Measurements from ENCODE around the gene IGSF8. TPM values are rescaled to one million over a fixed set of nuclear protein-coding genes. Genes with fewer than 3 reads are reported as not detected.

Gene IGSF8
- total RNA-seq, 1 experiment from 2014 or later = 35.6 TPM

- H3K4me1 ChIP-seq (ENCODE audit: control insufficient read depth in 1 of 2, insufficient read depth in 2 of 2, low read length in 2 of 2) = peaks cover 15 to 31% of the 10 kb centered on the region in 2 experiments
- ChIA-PET POLR2A (interaction anchor here (1.2 kb wide), 1 partner anchor 20 kb away, joined by 3 read pairs; no protein-coding TSS in a partner anchor), RAD21 (ENCODE audit: low non-redundant PET in 1 of 2, low total read pairs in 2 of 2, uncharacterized antibody in 2 of 2, unreplicated experiment in 2 of 2) (no interaction called here), CTCF (interaction anchor here (1.0 to 1.4 kb wide), 2 partner anchors 19 to 27 kb away, joined by 3 to 4 read pairs; no protein-coding TSS in a partner anchor)
- no peak overlapping the region for H3K27ac ChIP-seq (ENCODE audit: low read depth, low read length)
- no peaks in the 10 kb centered on the region for H3K27me3 ChIP-seq (ENCODE audit: insufficient read depth, low read length)
- H2AFZ ChIP-seq (ENCODE audit: low read depth, low read length, poor library complexity, severe bottlenecking) = no peak overlapping the region
- no peaks in the 10 kb centered on the region for H3K36me3 ChIP-seq (ENCODE audit: control insufficient read depth in 1 of 2, insufficient read depth in 2 of 2, low read length in 2 of 2)
- H4K20me1 ChIP-seq (ENCODE audit: insufficient read depth) = no peaks in the 10 kb centered on the region
- no peak for TF ChIP-seq MAX (IDR thresholded peaks at IDR 0.05)
- no peak for TF ChIP-seq SIN3A (IDR thresholded peaks at IDR 0.05; ENCODE audit: low read depth)
- no peak for TF ChIP-seq POLR2A (IDR thresholded peaks at IDR 0.05; ENCODE audit: borderline replicate concordance, extremely low read depth, insufficient read depth, insufficient read length)
- no peak for TF ChIP-seq EZH2 (IDR thresholded peaks at IDR 0.05)
- TF ChIP-seq JUND (IDR thresholded peaks at IDR 0.05) = no peak
- TF ChIP-seq EZH2phosphoT487 (IDR thresholded peaks at IDR 0.05; ENCODE audit: borderline replicate concordance) = no peak
- no peak for TF ChIP-seq FOSL1 (IDR thresholded peaks at IDR 0.05; ENCODE audit: low read depth)
- TF ChIP-seq CEBPB (IDR thresholded peaks at IDR 0.05; ENCODE audit: low read depth) = no peak
- no peak for TF ChIP-seq RAD21 (IDR thresholded peaks at IDR 0.05; ENCODE audit: low read depth)
- TF ChIP-seq, protein P1, sequence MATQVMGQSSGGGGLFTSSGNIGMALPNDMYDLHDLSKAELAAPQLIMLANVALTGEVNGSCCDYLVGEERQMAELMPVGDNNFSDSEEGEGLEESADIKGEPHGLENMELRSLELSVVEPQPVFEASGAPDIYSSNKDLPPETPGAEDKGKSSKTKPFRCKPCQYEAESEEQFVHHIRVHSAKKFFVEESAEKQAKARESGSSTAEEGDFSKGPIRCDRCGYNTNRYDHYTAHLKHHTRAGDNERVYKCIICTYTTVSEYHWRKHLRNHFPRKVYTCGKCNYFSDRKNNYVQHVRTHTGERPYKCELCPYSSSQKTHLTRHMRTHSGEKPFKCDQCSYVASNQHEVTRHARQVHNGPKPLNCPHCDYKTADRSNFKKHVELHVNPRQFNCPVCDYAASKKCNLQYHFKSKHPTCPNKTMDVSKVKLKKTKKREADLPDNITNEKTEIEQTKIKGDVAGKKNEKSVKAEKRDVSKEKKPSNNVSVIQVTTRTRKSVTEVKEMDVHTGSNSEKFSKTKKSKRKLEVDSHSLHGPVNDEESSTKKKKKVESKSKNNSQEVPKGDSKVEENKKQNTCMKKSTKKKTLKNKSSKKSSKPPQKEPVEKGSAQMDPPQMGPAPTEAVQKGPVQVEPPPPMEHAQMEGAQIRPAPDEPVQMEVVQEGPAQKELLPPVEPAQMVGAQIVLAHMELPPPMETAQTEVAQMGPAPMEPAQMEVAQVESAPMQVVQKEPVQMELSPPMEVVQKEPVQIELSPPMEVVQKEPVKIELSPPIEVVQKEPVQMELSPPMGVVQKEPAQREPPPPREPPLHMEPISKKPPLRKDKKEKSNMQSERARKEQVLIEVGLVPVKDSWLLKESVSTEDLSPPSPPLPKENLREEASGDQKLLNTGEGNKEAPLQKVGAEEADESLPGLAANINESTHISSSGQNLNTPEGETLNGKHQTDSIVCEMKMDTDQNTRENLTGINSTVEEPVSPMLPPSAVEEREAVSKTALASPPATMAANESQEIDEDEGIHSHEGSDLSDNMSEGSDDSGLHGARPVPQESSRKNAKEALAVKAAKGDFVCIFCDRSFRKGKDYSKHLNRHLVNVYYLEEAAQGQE (IDR thresholded peaks at IDR 0.05; ENCODE audit: low read depth) = no peak
- TF ChIP-seq EGR1 (IDR thresholded peaks at IDR 0.05; ENCODE audit: low read depth) = no peak
- no peak for TF ChIP-seq TCF7L2 (IDR thresholded peaks at IDR 0.05; ENCODE audit: borderline replicate concordance, extremely low read depth, insufficient read depth, insufficient read length)
- no peak for TF ChIP-seq ZFX (IDR thresholded peaks at IDR 0.05)
- TF ChIP-seq, protein P2, sequence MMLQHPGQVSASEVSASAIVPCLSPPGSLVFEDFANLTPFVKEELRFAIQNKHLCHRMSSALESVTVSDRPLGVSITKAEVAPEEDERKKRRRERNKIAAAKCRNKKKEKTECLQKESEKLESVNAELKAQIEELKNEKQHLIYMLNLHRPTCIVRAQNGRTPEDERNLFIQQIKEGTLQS (IDR thresholded peaks at IDR 0.05) = no peak
- no peak for TF ChIP-seq CTCF (IDR thresholded peaks at IDR 0.05 in 2 of 3, conservative IDR thresholded peaks at IDR 0.05 in 1 of 3; ENCODE audit: borderline replicate concordance in 1 of 3, insufficient read depth in 1 of 3, low read depth in 2 of 3, low read length in 2 of 3)
- TF ChIP-seq CBX3 (IDR thresholded peaks at IDR 0.05; ENCODE audit: low read depth) = no peak
- no peak for TF ChIP-seq ZBTB33 (IDR thresholded peaks at IDR 0.05; ENCODE audit: extremely low read depth, insufficient replicate concordance, low read length)
- TF ChIP-seq ELF1 (IDR thresholded peaks at IDR 0.05; ENCODE audit: borderline replicate concordance, low read depth) = no peak
- no peak for TF ChIP-seq YY1 (IDR thresholded peaks at IDR 0.05; ENCODE audit: extremely low read depth, insufficient replicate concordance, low read depth, low read length)
- no peak for TF ChIP-seq SP1 (IDR thresholded peaks at IDR 0.05; ENCODE audit: low read depth)
- no peak overlapping the region for H3K9ac ChIP-seq (ENCODE audit: low read length)
- intact Hi-C loops (cut with micrococcal nuclease) = no loop called here
- DNase-seq (ENCODE audit: low read depth, low spot score) (no peak), ATAC-seq (peak; percentile 32; the same call in 1 of the 2 replicates)
- 0 out of 2 replicates have a peak, but pooled peaks cover 2% of the 10 kb centered on the region for H3K9me2 ChIP-seq (ENCODE audit: insufficient read depth)
- H3K4me2 ChIP-seq (ENCODE audit: low read length) = 0 out of 2 replicates have a peak overlapping the region, but pooled peaks have one; percentile 14
- no peak overlapping the region for H3K4me3 ChIP-seq (replicated peaks in 1 of 2; ENCODE audit: low read depth in 1 of 2, low read length in 2 of 2)
- H3K79me2 ChIP-seq (ENCODE audit: insufficient read depth, low read length) = no peaks in the 10 kb centered on the region
- BruUV-seq (replicated peaks) = no TSS peak
- no peaks in the 10 kb centered on the region for H3K9me3 ChIP-seq (ENCODE audit: control insufficient read depth in 1 of 2, insufficient read depth in 1 of 2, low read depth in 1 of 2, low read length in 2 of 2)
Observed at GRCh38 chr1:160127865-160128523, 29.6 kb upstream of the IGSF8 start.
